GM23338 (cell line): ENCODE results near the gene CARD9. TPM values are rescaled to one million over a fixed set of nuclear protein-coding genes. Genes with fewer than 3 reads are reported as not detected.

Experiments used
- ATAC-seq: fragments of 200-7000 bp; cut with Tn5 transposase; 3 replicates; pipeline ENCODE4 v1.9.1; 2020
- DNase-seq: peaks from one replicate; pipeline ENCODE4 v3.0.0-alpha.2; 2015; ENCODE audit warnings: low spot score
- H2AFZ ChIP-seq: fragments of 200-600 bp; sonication (generic); 2 replicates; pipeline ENCODE4 v1.8.0; 2016; ENCODE audit warnings: antibody characterized with exemption, mild to moderate bottlenecking, moderate library complexity
- H3F3A ChIP-seq: fragments of 200-600 bp; sonication (generic); replicated peaks from 2 replicates; pipeline ENCODE4 v1.8.0; 2017; ENCODE audit warnings: antibody characterized with exemption, mixed run types, low read depth
- H3K27ac ChIP-seq: fragments of 200-600 bp; sonication (generic); 2 replicates; pipeline ENCODE4 v1.6.1; 2016; ENCODE audit warnings: low read depth
- H3K27me3 ChIP-seq: fragments of 200-600 bp; sonication (generic); 2 replicates; pipeline ENCODE4 v1.8.0; 2016; ENCODE audit warnings: mild to moderate bottlenecking, mixed run types, moderate library complexity; ENCODE audit not compliant: insufficient read depth
- H3K36me3 ChIP-seq: fragments of 200-600 bp; sonication (generic); 2 replicates; pipeline ENCODE4 v1.8.0; 2016; ENCODE audit warnings: mild to moderate bottlenecking; ENCODE audit not compliant: insufficient read depth
- H3K4me1 ChIP-seq: fragments of 200-600 bp; sonication (generic); 2 replicates; pipeline ENCODE4 v1.8.0; 2016; ENCODE audit warnings: mild to moderate bottlenecking, moderate library complexity; ENCODE audit not compliant: insufficient read depth
- H3K4me2 ChIP-seq: fragments of 200-600 bp; sonication (generic); 2 replicates; pipeline ENCODE4 v1.7.1; 2017; ENCODE audit warnings: mixed run types
- H3K4me3 ChIP-seq: fragments of 200-600 bp; sonication (generic); 2 replicates; pipeline ENCODE4 v1.6.1; 2016; ENCODE audit warnings: mixed run types
- H3K79me2 ChIP-seq: fragments of 200-600 bp; sonication (generic); replicated peaks from 2 replicates; pipeline ENCODE4 v1.8.0; 2017; ENCODE audit warnings: mild to moderate bottlenecking; ENCODE audit not compliant: insufficient read depth
- H3K9me2 ChIP-seq: fragments of 200-600 bp; sonication (generic); 2 replicates; pipeline ENCODE4 v1.8.0; 2017; ENCODE audit not compliant: insufficient read depth
- H4K20me1 ChIP-seq: fragments of 200-600 bp; sonication (generic); replicated peaks from 2 replicates; pipeline ENCODE4 v1.8.0; 2017; ENCODE audit warnings: mild to moderate bottlenecking; ENCODE audit not compliant: insufficient read depth
- H3K27ac Mint-ChIP-seq: 2 replicates; pipeline ENCODE4 v1.8.0; 2020; ENCODE audit warnings: inconsistent platforms, mild to moderate bottlenecking, moderate library complexity, mixed read lengths
- H3K27me3 Mint-ChIP-seq: 3 replicates; pipeline ENCODE4 v1.8.0; 2022; ENCODE audit warnings: low read depth, mild to moderate bottlenecking, moderate library complexity, mixed read lengths, inconsistent platforms; ENCODE audit not compliant: insufficient read depth, poor library complexity
- H3K36me3 Mint-ChIP-seq: 3 replicates; pipeline ENCODE4 v1.8.0; 2021; ENCODE audit warnings: low read depth, mild to moderate bottlenecking, inconsistent platforms, moderate library complexity, mixed read lengths
- H3K4me1 Mint-ChIP-seq: 3 replicates; pipeline ENCODE4 v1.8.0; 2020; ENCODE audit warnings: mild to moderate bottlenecking, inconsistent platforms, mixed read lengths
- H3K4me3 Mint-ChIP-seq: 3 replicates; pipeline ENCODE4 v1.8.0; 2021; ENCODE audit warnings: moderate library complexity, mild to moderate bottlenecking, inconsistent platforms, mixed read lengths
- H3K9me3 Mint-ChIP-seq: 3 replicates; pipeline ENCODE4 v1.8.0; 2020; ENCODE audit warnings: moderate library complexity, mild to moderate bottlenecking, inconsistent platforms, mixed read lengths
- CREB1 ChIP-seq: fragments of 250-450 bp; sonication (Bioruptor Pico); IDR thresholded peaks from 2 replicates; pipeline ENCODE4 v1.5.0; 2020; ENCODE audit warnings: low read depth, mild to moderate bottlenecking, moderate library complexity
- ETS1 ChIP-seq: IDR thresholded peaks from 2 replicates; pipeline ENCODE4 v1.6.1; 2016; ENCODE audit warnings: antibody characterized with exemption
- EZH2 ChIP-seq: fragments of 200-600 bp; sonication (generic); IDR thresholded peaks from one replicate; pipeline ENCODE4 v1.8.0; 2017; ENCODE audit warnings: antibody characterized with exemption, mild to moderate bottlenecking, low read depth; ENCODE audit not compliant: unreplicated experiment
- EZH2phosphoT487 ChIP-seq: fragments of 200-600 bp; sonication (generic); IDR thresholded peaks from one replicate; pipeline ENCODE4 v1.8.1; 2018; ENCODE audit warnings: antibody characterized with exemption; ENCODE audit not compliant: unreplicated experiment
- JUNB ChIP-seq: IDR thresholded peaks from one replicate; pipeline ENCODE4 v1.6.1; 2016; ENCODE audit warnings: antibody characterized with exemption; ENCODE audit not compliant: unreplicated experiment
- NANOG ChIP-seq: IDR thresholded peaks from 2 replicates; pipeline ENCODE4 v1.6.1; 2016; ENCODE audit warnings: antibody characterized with exemption, borderline replicate concordance
- POLR2AphosphoS5 ChIP-seq: IDR thresholded peaks from 2 replicates; pipeline ENCODE4 v1.6.1; 2016; ENCODE audit warnings: antibody characterized with exemption, low read depth
- REST ChIP-seq: IDR thresholded peaks from one replicate; pipeline ENCODE4 v1.6.1; 2018; ENCODE audit warnings: antibody characterized with exemption; ENCODE audit not compliant: unreplicated experiment
- STAT1 ChIP-seq: IDR thresholded peaks from one replicate; pipeline ENCODE4 v1.6.1; 2016; ENCODE audit warnings: antibody characterized with exemption; ENCODE audit not compliant: unreplicated experiment
- ZNF114 ChIP-seq: fragments of 250-450 bp; sonication (Bioruptor Pico); IDR thresholded peaks from 2 replicates; pipeline ENCODE4 v1.5.0; 2020; ENCODE audit warnings: mild to moderate bottlenecking, moderate library complexity
- ZNF331 ChIP-seq: fragments of 250-450 bp; sonication (Bioruptor Pico); IDR thresholded peaks from 2 replicates; pipeline ENCODE4 v1.5.0; 2020; ENCODE audit warnings: low read depth, mild to moderate bottlenecking, moderate library complexity
- ZNF462 ChIP-seq: fragments of 250-450 bp; sonication (Bioruptor Pico); IDR thresholded peaks from 2 replicates; pipeline ENCODE4 v1.5.0; 2020; ENCODE audit warnings: mild to moderate bottlenecking, moderate library complexity
- polyA plus RNA-seq: library from polyadenylated mRNA; unstranded; fragments of >200 nt; fragmentation: Nextera tagmentation; extraction: Ambion mirVana; gene quantifications from 2 replicates; pipeline ENCODE4 v1.2.1, GENCODE V29; 2016
- total RNA-seq: library from RNA; depleted of rRNA; stranded (reverse); fragments of >200 nt; shearing (Covaris generic); gene quantifications from 2 replicates; pipeline ENCODE4 v1.2.3, GENCODE V29; 2014
- TF ChIP-seq, protein P1 (sequence below), 2 experiments: fragments of 200-600 bp in 1 of 2; sonication (generic) in 1 of 2; conservative IDR thresholded peaks; 2 replicates each; pipeline versions ENCODE4 v1.5.1 to v1.6.1; 2016 to 2017; ENCODE audit warnings: antibody characterized with exemption in 2 of 2, low read depth in 2 of 2, mild to moderate bottlenecking in 2 of 2, moderate library complexity in 1 of 2

CARD9 gene
- total and polyA plus RNA-seq, 2 experiments from 2014 or later: 0.49 to 0.63 TPM

DNA sequence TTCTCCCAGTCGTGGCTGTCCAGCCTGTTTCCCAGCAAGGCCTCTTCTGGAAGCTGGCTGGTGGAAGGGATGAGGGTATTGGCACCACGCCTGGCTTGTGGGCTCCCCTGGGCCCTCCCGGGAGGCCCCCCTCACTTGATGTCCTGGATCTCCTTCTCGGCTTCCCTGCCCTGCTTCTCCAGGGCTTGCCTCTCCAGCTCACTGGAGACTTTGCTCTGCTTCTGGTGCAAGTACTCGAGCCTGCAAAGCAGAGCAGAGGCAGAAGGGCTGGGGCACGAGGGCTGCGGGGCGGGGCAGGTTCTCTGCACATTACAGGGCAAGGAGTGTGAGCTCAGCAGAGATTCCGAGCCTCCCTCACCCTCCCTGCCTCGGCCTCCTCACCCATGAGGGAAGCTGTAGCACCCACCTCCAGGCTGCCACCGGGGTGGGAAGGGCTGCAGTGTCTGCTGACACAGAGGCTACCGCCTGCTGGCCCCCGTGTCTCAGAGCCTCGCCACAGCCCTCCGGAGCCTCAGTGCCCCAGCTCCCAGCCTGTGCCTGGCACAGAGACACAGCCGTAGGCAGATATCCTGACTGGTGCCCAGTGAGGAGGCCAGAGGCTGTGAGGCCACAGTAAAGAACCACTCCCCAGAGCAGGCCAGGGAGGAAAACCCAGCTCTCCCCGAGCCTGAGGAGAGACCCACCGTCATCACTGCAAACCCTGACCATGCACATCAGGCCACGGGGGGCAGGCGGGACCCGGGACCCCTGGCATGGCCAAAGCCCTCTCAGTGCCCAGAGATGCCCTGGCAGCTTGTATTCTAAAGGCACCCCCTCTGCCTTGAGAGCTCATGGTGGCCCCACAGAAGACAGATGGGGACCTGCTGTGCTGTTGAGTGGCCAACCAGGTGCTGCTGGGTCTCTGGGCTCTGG lies 19.3 kb upstream of the CARD9 start:
- Histone ChIP-seq H2AFZ (no peak overlapping the region), H3K4me1 (no peaks in the 10 kb centered on the region), H3K9me2 (no peaks in the 10 kb centered on the region), H3F3A (0 out of 2 replicates have a peak, but pooled peaks cover 4% of the 10 kb centered on the region), H3K27ac (no peak overlapping the region), H3K36me3 (peaks cover 22% of the 10 kb centered on the region), H3K4me2 (no peak overlapping the region), H3K79me2 (peaks cover 14% of the 10 kb centered on the region), H3K4me3 (no peak overlapping the region), H4K20me1 (peaks cover 17% of the 10 kb centered on the region), H3K27me3 (no peaks in the 10 kb centered on the region)
- Mint-ChIP-seq H3K4me1 (no peaks in the 10 kb centered on the region), H3K36me3 (peaks cover 70% of the 10 kb centered on the region), H3K9me3 (no peaks in the 10 kb centered on the region), H3K27ac (no peak overlapping the region), H3K27me3 (no peaks in the 10 kb centered on the region), H3K4me3 (no peak overlapping the region)
- ATAC-seq: no peak
- no peak for TF ChIP-seq POLR2AphosphoS5
- TF ChIP-seq ETS1: no peak
- no peak for TF ChIP-seq NANOG
- TF ChIP-seq STAT1: no peak
- TF ChIP-seq EZH2phosphoT487: no peak
- TF ChIP-seq ZNF114 (CRISPR knock-in tag): no peak
- no peak for TF ChIP-seq ZNF462 (CRISPR knock-in tag)
- no peak for TF ChIP-seq ZNF331 (CRISPR knock-in tag)
- no peak for TF ChIP-seq REST
- TF ChIP-seq, protein P1, sequence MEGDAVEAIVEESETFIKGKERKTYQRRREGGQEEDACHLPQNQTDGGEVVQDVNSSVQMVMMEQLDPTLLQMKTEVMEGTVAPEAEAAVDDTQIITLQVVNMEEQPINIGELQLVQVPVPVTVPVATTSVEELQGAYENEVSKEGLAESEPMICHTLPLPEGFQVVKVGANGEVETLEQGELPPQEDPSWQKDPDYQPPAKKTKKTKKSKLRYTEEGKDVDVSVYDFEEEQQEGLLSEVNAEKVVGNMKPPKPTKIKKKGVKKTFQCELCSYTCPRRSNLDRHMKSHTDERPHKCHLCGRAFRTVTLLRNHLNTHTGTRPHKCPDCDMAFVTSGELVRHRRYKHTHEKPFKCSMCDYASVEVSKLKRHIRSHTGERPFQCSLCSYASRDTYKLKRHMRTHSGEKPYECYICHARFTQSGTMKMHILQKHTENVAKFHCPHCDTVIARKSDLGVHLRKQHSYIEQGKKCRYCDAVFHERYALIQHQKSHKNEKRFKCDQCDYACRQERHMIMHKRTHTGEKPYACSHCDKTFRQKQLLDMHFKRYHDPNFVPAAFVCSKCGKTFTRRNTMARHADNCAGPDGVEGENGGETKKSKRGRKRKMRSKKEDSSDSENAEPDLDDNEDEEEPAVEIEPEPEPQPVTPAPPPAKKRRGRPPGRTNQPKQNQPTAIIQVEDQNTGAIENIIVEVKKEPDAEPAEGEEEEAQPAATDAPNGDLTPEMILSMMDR (conservative IDR thresholded peaks at IDR 0.05; ENCODE audit: low read depth in 2 of 2): no peak
- no peak for TF ChIP-seq JUNB
- no peak for TF ChIP-seq EZH2
- TF ChIP-seq CREB1: no peak
- DNase-seq: no peak
